GM06990 (cell line): ENCODE results near the gene PPM1M.
A peak's percentile ranks its signal among the peaks of the same experiment; 100 is the strongest.

Experiments
- DNase-seq: peaks from one replicate; pipeline ENCODE4 v3.0.0-alpha.2; 2011; ENCODE audit not compliant: insufficient read length; ENCODE audit errors: extremely low read depth
- H3K27me3 ChIP-seq: replicated peaks from 2 replicates; pipeline ENCODE4 v1.6.0; 2011; ENCODE audit warnings: low read length; ENCODE audit not compliant: control insufficient read depth, insufficient read depth
- H3K36me3 ChIP-seq: 2 replicates; pipeline ENCODE4 v1.5.1; 2011; ENCODE audit warnings: low read length; ENCODE audit not compliant: control insufficient read depth, insufficient read depth
- H3K4me3 ChIP-seq: replicated peaks from 2 replicates; pipeline ENCODE4 v1.5.1; 2011; ENCODE audit warnings: low read depth, mild to moderate bottlenecking, control low read depth, low read length
- CTCF ChIP-seq: IDR thresholded peaks from 2 replicates; pipeline ENCODE4 v1.5.1; 2011; ENCODE audit warnings: low read length, control low read depth, mild to moderate bottlenecking, inconsistent platforms; ENCODE audit not compliant: insufficient read depth, poor library complexity, severe bottlenecking

PPM1M gene

GRCh38 chr3:52277972-52278509 is 32.5 kb downstream of the PPM1M start:
- TF ChIP-seq CTCF: peak; percentile 44
- Histone ChIP-seq H3K27me3 (no peaks in the 10 kb centered on the region), H3K4me3 (peak overlapping the region; percentile 92), H3K36me3 (peaks cover 2% of the 10 kb centered on the region)
- DNase-seq: peak; percentile 81

GRCh38 chr3:52278510-52279069 is 33.0 kb downstream of the PPM1M start, which contains the start of gene WDR82:
Gene WDR82, minus strand, starts transcription at chr3:52278649. Its CDS starts 288 bp downstream, at chr3:52278361.
- peak within 1 kb of the TSS; percentile 92 for H3K4me3 ChIP-seq
- DNase-seq: peak; percentile 98
- H3K36me3 ChIP-seq: peaks cover 2% of the 10 kb centered on the region
- TF ChIP-seq CTCF: peak; percentile 47
- H3K27me3 ChIP-seq: no peaks in the 10 kb centered on the region

GRCh38 chr3:52279596-52279995 is 34.0 kb downstream of the PPM1M start:
- Histone ChIP-seq H3K4me3 (no peak overlapping the region; the same call in 1 of the 2 replicates), H3K36me3 (peaks cover 2% of the 10 kb centered on the region), H3K27me3 (no peaks in the 10 kb centered on the region)
- TF ChIP-seq CTCF: no peak
- no peak for DNase-seq

- H3K27me3 ChIP-seq: no peaks in the 10 kb centered on the region
- no peak overlapping the region for H3K4me3 ChIP-seq
- no peak for DNase-seq
- TF ChIP-seq CTCF: no peak
- peaks cover 2% of the 10 kb centered on the region for H3K36me3 ChIP-seq
These were observed 34.5 kb downstream of the PPM1M start for GRCh38 chr3:52280050-52280461.

GRCh38 chr3:52281981-52282801 is 36.6 kb downstream of the PPM1M start:
- TF ChIP-seq CTCF: no peak
- Histone ChIP-seq H3K4me3 (no peak overlapping the region), H3K36me3 (peaks cover 2% of the 10 kb centered on the region), H3K27me3 (no peaks in the 10 kb centered on the region)
- no peak for DNase-seq
